ENCODE results near the gene GALNT16.

GALNT16 gene

GRCh38 chr14:69351911-69352310, 92.0 kb downstream of the GALNT16 start:
- no peak for TF ChIP-seq CTCF (IDR thresholded peaks at IDR 0.05; ENCODE audit: low read depth, low read length)
- H3K4me3 ChIP-seq (ENCODE audit: low read depth, low read length), result no peak overlapping the region

DNA sequence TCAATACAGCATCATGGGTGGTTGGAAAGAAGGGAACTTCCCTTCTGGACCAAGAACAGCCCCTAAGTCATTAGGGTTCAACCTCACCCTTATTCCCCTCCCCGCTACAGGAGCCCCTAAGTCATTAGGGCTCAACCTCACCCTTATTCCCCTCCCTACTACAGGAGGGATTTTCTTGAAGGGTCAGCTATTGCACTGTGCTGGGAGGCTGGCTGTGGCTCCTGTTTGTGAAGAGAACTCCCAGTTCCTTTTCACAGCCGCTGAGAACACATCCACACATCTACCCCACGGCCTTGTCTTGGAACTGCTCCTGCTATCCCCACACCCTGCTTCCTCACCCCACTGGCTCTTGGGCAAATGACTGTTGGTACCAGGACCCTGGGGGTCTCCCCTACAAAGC, 93.2 kb downstream of the GALNT16 start:
- H3K4me3 ChIP-seq (ENCODE audit: low read depth, low read length), result no peak overlapping the region
- TF ChIP-seq CTCF (IDR thresholded peaks at IDR 0.05; ENCODE audit: low read depth, low read length), result no peak

- no peak overlapping the region for H3K4me3 ChIP-seq (ENCODE audit: low read depth, low read length)
- no peak for TF ChIP-seq CTCF (IDR thresholded peaks at IDR 0.05; ENCODE audit: low read depth, low read length)
Measured at GRCh38 chr14:69354383-69355153, 94.6 kb downstream of the GALNT16 start.

DNA sequence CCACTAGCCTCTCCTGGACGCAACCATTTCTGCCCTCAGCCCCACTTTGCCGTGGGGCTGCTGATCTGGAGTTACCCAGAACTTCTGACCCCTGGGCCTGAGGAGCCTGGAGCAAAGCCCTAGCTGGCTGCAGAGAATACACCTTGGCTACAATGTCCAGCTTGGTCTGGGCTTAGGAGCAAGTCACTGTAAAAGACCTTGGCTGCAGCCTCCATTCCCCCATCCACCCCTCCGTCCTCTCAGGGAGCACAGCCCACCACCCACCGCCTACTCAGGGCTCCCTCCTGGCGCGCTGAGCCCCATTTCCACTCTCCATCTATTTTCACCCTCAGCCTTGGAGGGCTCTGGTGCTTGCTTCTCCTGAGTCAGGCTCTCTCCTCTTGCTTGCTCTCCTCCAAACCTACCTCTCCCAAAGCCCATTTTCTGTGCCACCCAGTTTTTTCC, 95.2 kb downstream of the GALNT16 start:
- TF ChIP-seq CTCF (IDR thresholded peaks at IDR 0.05; ENCODE audit: low read depth, low read length), result no peak
- no peak overlapping the region for H3K4me3 ChIP-seq (ENCODE audit: low read depth, low read length)

DNA sequence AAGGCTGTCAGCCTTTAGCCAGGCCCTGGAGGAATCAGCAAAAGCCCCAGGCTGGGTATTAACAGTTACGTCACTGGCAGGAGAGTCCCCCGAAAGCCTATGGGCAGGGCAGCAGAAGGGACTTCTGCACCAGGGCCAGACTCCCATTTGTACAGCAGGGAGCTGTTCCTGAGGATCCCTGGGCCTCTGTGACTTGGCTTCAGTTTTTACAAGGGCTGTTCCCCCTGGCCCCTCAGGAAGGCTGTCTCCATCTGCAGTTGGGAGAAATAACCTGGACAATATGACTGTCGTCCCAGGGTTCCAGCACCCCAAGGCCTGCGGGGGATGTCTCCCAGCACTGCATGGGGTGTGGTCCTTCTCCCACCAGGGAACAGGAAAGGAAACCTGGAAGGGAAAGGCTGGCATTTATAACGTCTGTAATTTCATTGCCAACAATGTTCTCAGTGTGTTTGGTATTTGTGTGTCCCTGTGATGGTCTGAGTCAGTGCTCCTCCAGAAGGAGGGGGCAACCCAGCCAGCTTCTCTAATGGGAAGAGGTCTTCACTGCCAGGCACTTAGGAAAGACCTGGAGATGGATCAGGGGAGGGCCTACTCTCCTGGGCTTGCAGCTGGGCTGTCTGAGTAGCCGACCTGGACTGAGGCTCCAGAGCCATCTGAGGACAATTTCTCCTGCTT, 95.8 kb downstream of the GALNT16 start:
- TF ChIP-seq CTCF (IDR thresholded peaks at IDR 0.05; ENCODE audit: low read depth, low read length), result no peak

DNA sequence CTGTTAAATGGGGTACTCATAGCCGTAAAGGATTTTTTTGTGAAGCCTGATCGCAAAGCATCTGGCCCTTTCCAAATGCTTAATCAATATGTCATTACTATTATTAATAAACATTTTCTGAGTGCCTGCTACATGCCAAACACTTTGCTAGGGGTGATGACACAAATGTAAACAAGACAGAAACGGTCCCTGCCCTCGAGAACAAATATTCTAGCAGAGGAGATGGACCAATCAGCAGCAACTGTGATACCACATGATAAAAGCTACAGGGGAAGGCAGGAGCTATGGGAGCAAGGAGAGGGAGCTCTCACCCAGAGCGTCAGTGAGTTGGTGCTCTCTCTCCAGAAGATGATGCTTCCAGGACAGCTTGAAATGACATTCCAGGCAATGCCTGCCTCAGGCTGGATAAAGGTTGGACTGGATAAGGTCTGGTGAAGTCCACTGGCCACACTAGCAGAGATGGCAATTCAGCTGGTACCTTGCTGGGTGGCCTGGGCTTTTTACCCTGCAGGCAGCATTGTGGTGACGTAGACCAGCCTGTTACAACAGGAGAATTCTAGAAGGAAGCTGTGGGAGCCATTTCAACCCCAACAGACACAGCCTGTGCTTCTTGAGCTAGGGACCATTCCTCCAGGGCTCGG, 97.1 kb downstream of the GALNT16 start:
- H3K4me3 ChIP-seq (ENCODE audit: low read depth, low read length), result no peak overlapping the region
- TF ChIP-seq CTCF (IDR thresholded peaks at IDR 0.05; ENCODE audit: low read depth, low read length), result no peak

More for the DNA sequence above, 95.8 kb downstream of the GALNT16 start:
- H3K4me3 ChIP-seq (ENCODE audit: low read depth, low read length), result no peak overlapping the region

All from WI38 (cell line).